Ramos (cell line): Measurements from ENCODE around the gene C16orf92.

ENCODE experiments used
- in situ Hi-C: fragments of 300-500 bp; cut with MboI; formaldehyde crosslinking; loops from one replicate; pipeline ENCODE4 v1.14.3; 2022; ENCODE audit warnings: low sequenced_read_pairs; ENCODE audit not compliant: unreplicated experiment

C16orf92 gene

DNA sequence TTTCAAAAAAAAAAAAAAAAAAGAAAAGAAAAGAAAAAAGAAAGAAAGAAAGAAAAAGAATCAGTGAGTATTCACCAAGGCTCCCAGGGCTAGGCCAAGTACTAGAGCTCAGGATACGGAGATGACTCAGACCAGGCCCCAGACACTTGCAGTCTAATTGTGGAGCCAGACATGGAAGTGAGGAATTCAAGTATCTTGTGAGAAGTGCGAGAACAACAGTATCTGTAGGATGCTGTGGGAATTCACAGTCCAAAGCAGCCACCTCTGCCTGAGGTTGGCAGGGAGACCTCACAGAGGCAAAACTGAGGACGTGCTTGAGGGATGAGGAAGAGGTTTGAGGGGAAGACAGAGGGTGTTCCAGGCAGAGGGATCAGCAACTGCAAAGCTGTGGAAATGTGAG lies 28.5 kb downstream of the C16orf92 start:
- in situ Hi-C loops: no loop called here

DNA sequence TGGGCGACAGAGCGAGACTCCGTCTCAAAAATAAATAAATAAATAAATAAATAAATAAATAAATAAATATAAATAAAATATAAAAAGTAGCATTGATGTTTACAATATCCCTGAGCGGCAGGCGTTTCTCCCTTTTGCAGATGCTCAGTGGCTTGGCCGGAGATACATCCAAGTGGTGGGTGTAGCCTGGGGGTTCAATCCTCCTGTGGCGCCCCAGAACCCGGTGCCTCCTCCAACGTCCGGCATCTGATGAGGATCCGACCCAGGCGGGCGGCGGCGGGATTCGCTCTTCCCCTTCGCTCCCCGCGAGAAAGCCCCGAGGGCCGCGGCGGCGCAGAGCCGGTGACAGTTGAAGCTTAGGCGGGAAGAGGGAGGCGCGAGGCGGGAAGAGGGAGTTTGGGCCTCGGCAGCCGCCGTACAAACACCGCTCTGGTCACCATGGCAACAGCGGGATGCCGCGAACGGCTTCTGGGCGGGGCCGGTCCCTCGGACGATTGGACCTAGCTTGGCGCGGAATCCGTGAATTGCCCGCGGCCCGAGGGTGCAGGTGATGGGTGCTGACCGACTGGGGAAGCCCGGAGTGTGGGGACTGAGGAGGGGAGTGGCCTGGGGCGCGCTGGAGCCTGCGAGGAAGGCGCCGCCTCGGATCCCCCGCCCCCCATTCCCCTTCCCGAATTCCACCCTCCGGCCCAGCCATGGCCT lies 29.8 kb downstream of the C16orf92 start:
- in situ Hi-C loops: no loop called here

- in situ Hi-C loops: no loop called here
Measured at GRCh38 chr16:30053376-30054015, 30.5 kb downstream of the C16orf92 start.

DNA sequence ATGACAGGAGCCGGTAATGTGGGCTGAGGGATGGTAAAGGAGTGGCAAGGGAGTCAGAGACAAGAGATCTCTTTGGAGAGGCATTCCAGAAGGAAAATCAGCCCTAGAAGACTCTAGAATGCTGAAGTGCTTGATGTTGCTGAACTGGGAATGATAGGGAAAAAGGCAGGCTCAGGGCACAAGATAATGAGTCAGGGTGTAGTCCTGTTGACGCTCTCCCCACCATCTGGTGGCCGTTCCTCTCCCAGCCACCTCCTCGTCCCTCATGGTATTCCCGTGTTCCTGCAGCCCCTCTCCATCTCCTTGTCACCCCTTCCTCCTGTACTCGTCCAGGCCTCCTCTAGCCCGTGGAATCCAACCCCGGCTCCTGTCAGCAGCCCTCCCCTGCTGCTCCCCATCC lies 31.5 kb downstream of the C16orf92 start:
- in situ Hi-C loops: no loop called here

GRCh38 chr16:30054959-30055553 lies 32.1 kb downstream of the C16orf92 start:
- in situ Hi-C loops: no loop called here

DNA sequence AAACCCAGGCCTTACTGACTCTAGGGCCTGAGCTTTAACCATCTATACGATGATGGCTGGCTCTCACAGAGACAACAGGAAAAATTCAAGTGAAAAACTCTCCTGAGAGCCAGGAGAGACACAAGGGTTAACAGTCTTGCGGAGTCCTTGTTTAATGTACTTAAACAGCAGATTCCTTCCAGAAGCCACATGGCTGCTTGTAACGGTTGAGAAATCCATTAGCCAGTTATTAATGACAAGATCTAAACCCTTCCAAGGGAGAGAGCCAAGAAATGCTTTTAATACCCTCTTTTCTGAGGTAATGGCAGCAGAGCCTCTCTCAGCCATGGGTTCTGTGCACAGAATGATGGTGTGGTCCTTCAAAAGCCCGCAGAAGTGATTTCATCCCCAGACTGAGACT lies 37.3 kb downstream of the C16orf92 start:
- in situ Hi-C loops: loop anchor here (10.0 kb wide), 1 partner anchor 364 kb away; no protein-coding TSS in a partner anchor

DNA sequence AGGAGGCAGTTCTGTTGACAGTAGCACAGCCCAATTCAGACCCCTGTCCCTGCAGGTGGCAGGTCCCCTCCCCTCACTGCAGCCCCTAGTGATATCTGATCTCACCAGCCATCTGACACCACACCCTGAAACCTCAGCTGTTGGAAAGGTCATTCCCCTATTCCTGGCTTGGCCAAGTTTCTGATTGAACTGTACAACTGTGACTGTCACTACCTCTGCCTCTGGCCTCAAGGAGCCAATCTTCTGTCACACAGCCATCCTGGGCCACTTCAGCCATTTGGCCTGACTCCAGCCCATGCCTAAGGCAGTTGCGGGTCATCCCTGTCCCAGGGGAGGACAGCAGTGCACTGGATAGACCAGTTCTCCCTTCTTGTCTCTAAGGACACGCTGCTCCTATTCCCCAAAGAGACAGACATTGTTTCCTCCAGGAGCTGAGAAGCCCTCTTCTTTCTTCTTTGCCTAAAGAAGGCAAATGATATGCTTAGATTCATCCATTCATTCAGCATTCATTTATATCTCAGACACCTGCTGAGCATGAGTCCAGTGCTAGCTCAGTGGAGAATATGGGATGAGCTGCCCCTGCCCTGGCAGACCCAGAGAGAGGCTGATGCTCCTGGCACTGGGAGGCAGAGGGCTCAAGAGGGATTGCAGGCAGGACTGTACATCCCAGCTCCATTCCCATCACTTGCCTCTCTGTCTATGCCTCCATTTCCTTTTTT lies 38.0 kb downstream of the C16orf92 start:
- in situ Hi-C loops: loop anchor here (10.0 kb wide), 1 partner anchor 364 kb away; no protein-coding TSS in a partner anchor

GRCh38 chr16:30063278-30063892 lies 40.4 kb downstream of the C16orf92 start:
- in situ Hi-C loops: loop anchor here (10.0 kb wide), 1 partner anchor 361 kb away; no protein-coding TSS in a partner anchor

- in situ Hi-C loops: loop anchor here (10.0 kb wide), 1 partner anchor 361 kb away; no protein-coding TSS in a partner anchor
Measured at GRCh38 chr16:30063893-30064728, 41.1 kb downstream of the C16orf92 start.

DNA sequence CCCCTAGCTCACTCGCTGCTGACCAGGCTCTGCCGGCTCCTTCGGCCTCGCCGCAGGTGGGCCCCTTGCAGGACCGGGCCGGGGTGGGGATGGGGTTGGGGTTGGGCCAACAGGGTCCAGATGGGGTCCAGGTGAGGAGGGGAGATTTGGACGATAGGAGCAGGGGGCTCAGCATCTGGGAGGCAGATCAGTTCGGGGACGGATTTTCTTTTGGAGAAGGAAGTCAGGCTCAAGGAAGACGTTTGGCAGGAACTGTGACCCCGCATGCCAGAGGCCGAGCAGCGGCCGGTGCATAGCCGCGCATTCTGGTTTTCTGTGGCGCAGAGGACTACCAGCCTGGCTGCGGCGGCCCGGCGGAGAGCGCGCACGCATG lies 41.7 kb downstream of the C16orf92 start:
- in situ Hi-C loops: loop anchor here (10.0 kb wide), 1 partner anchor 360 kb away; no protein-coding TSS in a partner anchor

DNA sequence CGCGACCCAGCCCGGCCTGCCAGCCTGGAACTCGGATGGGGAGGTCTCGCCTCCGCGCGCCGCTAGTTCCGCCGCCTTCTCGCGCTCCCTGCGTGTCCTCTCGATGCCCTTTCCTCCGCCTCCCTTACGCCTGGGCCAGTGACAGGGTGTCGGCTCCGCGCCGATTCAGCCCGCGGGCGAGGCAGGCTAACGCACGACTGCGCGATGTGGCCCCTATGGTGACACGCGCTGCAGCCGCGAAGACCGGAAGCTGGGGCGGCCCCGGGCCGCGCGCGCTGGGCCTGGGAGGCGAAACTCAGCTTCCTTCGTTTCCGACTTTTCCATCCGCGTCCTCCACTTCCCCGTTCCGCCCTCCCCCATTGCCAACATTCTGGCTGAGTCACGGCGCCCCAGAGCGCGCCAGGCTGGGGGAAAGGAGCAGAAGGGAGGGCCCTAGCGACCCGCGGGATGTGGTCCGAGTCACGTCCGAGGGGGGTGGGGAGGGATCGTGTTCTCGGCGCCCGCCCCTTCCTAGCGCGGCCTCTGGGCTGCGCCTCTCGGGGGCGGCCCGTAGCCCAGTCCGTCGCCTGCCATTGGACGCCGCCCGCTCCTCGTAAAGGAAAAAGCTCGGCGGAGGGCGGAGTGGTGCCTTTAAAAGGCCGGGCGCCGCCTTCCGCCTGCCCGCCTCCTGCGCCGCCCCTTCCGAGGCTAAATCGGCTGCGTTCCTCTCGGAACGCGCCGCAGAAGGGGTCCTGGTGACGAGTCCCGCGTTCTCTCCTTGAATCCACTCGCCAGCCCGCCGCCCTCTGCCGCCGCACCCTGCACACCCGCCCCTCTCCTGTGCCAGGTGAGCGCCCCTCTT lies 42.3 kb downstream of the C16orf92 start, which contains the start of gene ALDOA:
Gene ALDOA (plus strand): TSS at position 659 of the 841 bp plus-strand sequence. CDS start 1,138 bp downstream, outside the sequence.
- in situ Hi-C loops: loop anchor here (10.0 kb wide), 1 partner anchor 359 kb away; no protein-coding TSS in a partner anchor

DNA sequence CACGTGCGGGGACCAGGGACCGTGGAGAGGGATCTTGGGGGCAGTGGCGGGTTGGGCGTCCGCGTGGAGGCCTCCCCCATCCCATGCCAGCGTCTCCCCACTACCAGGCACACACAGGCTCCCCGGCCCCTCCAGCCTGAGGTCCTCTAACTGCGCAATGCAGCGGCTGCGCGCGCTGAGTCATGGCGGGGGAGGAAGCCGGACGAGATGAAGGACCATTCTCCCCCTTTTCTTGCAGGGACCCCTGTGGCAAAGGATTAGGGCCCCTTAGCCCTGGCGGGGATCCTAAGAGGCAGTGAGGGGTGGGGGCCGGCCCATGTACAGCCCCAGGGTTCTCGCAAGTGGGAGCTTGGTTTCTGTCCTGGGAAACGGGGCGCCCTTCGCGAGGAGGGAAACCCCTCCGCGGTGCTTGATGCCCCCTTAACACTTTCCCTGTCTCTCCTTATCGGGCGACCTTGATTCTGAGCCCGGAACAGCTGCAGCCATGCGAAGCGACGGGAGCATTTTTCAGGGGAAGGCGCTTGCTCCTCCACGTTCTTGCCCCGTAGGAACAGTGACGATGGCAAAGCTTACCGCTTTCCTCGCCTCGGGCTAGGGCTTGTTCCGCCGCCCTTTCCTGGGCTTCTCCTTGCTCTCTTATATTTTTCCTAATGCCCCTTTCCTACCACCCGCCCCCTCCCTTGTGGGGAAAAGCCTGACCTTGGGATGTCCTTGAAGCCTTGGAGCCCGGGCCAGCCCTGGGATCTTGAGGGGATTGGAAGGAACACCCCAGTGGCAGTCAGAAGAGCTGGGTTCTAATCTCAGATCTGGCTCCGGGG lies 43.2 kb downstream of the C16orf92 start:
- in situ Hi-C loops: loop anchor here (10.0 kb wide), 1 partner anchor 359 kb away; no protein-coding TSS in a partner anchor

DNA sequence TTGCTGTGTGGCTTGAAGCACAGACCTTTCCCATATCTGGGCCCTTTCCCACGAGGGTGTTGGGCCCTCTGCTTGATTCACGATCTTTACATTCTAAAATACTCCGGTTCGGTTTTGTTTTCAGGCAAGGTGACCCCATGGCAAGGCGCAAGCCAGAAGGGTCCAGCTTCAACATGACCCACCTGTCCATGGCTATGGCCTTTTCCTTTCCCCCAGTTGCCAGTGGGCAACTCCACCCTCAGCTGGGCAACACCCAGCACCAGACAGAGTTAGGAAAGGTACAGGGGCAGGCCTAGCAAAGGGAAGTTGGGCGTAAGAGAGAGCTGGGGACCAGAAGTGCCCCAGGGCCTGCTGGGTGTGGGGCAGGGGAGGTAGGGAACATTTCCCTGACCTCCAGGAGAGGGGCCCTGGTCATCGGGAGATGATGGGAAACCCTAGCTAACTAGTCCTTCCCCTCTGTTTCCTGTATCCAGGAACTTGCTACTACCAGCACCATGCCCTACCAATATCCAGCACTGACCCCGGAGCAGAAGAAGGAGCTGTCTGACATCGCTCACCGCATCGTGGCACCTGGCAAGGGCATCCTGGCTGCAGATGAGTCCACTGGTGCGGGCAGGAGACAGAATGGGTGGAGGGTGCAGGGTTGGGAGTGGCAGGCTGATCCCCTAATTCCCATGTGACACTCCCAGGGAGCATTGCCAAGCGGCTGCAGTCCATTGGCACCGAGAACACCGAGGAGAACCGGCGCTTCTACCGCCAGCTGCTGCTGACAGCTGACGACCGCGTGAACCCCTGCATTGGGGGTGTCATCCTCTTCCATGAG lies 44.0 kb downstream of the C16orf92 start:
- in situ Hi-C loops: loop anchor here (10.0 kb wide), 1 partner anchor 358 kb away; no protein-coding TSS in a partner anchor

- in situ Hi-C loops: loop anchor here (10.0 kb wide), 1 partner anchor 357 kb away; no protein-coding TSS in a partner anchor
Measured at GRCh38 chr16:30067584-30067916, 44.6 kb downstream of the C16orf92 start.

DNA sequence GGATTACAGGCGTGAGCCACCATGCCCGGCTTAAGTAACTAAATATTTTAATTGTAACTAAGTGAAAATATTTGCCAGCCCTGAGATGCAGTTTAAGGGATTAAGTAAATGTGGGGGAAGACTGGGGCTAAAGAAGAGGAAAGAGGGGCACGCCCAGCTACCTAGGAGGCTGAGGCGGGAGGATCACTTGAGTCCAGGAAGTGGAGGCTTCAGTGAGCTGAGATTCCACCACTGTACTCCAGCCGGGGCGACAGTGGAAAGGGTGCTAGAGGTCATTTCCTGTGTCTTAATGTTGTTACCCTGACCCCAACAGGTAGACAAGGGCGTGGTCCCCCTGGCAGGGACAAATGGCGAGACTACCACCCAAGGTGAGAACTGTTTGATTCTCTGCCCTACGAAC lies 45.3 kb downstream of the C16orf92 start:
- in situ Hi-C loops: loop anchor here (10.0 kb wide), 1 partner anchor 356 kb away; no protein-coding TSS in a partner anchor
